H1 (cell line): ENCODE results near the gene ZNF333. TPM values are rescaled to one million over a fixed set of nuclear protein-coding genes. Genes with fewer than 3 reads are reported as not detected.

ENCODE experiments used
- CTCF ChIA-PET: fragments of 300-600 bp; sonication (Branson Sonifier 250); formaldehyde crosslinking; loops from one replicate; lab custom pipeline; 2021; ENCODE audit not compliant: partially characterized antibody; lab: Charles Lee
- POLR2A ChIA-PET: fragments of 300-600 bp; sonication (Branson Sonifier 250); formaldehyde crosslinking; loops from one replicate; lab custom pipeline; 2021; ENCODE audit warnings: inconsistent platforms; ENCODE audit not compliant: partially characterized antibody; lab: Charles Lee
- DNase-seq, 2 experiments: peaks; one replicate each; pipeline versions ENCODE4 v3.0.0 to v3.0.0-alpha.2; 2010 to 2022; ENCODE audit warnings: low spot score in 2 of 2, low read depth in 1 of 2, mixed read lengths in 1 of 2
- FAIRE-seq: peaks from 2 replicates; lab custom pipeline; 2011; peaks lifted over from hg19 to GRCh38; lab: Jason Lieb, UNC
- H2AFZ ChIP-seq: 2 replicates; pipeline ENCODE4 v1.8.1; 2012; ENCODE audit warnings: low read length, inconsistent platforms
- H2AK5ac ChIP-seq: 2 replicates; pipeline ENCODE4 v1.6.1; 2013; ENCODE audit warnings: low read depth, low read length
- H2BK120ac ChIP-seq: replicated peaks from 2 replicates; pipeline ENCODE3; 2013; ENCODE audit warnings: low read depth, low read length, inconsistent platforms
- H2BK12ac ChIP-seq: 2 replicates; pipeline ENCODE4 v1.6.1; 2013; ENCODE audit warnings: low read depth, low read length
- H2BK15ac ChIP-seq: 2 replicates; pipeline ENCODE4 v1.6.1; 2013; ENCODE audit warnings: low read length
- H2BK20ac ChIP-seq: 2 replicates; pipeline ENCODE4 v1.6.1; 2013; ENCODE audit warnings: low read length
- H2BK5ac ChIP-seq: 2 replicates; pipeline ENCODE4 v1.6.1; 2013; ENCODE audit warnings: low read depth, low read length
- H3K14ac ChIP-seq: 2 replicates; pipeline ENCODE4 v1.6.1; 2013; ENCODE audit warnings: inconsistent platforms; ENCODE audit not compliant: insufficient read length
- H3K18ac ChIP-seq: 2 replicates; pipeline ENCODE4 v1.6.1; 2013; ENCODE audit warnings: low read length; ENCODE audit errors: extremely low read depth
- H3K23ac ChIP-seq: 2 replicates; pipeline ENCODE4 v1.6.1; 2013; ENCODE audit warnings: inconsistent platforms; ENCODE audit not compliant: insufficient read length
- H3K23me2 ChIP-seq: 2 replicates; pipeline ENCODE4 v1.6.1; 2013; ENCODE audit warnings: low read depth, low read length
- H3K27ac ChIP-seq: 2 replicates; pipeline ENCODE4 v1.6.1; 2011; ENCODE audit warnings: low read depth, low read length, inconsistent platforms
- H3K27me3 ChIP-seq, 4 experiments: replicated peaks in 1 of 4; 1 replicate in 1 of 4; 2 replicates in 3 of 4; pipeline versions ENCODE4 v1.6.1 to v1.8.1; 2011 to 2013; ENCODE audit warnings: low read length in 3 of 4, mild to moderate bottlenecking in 3 of 4, inconsistent platforms in 2 of 4, mixed read lengths in 2 of 4, moderate library complexity in 1 of 4; ENCODE audit not compliant: control insufficient read depth in 3 of 4, insufficient read depth in 3 of 4; ENCODE audit errors: extremely low read depth in 1 of 4
- H3K36me3 ChIP-seq, 4 experiments: 2 replicates each; pipeline versions ENCODE4 v1.6.1 to v1.8.1; 2011 to 2013; ENCODE audit warnings: mild to moderate bottlenecking in 4 of 4, low read length in 3 of 4, moderate library complexity in 2 of 4, control low read depth in 1 of 4, inconsistent platforms in 1 of 4; ENCODE audit not compliant: insufficient read depth in 4 of 4, control insufficient read depth in 2 of 4
- H3K4ac ChIP-seq: replicated peaks from 2 replicates; pipeline ENCODE3; 2013; ENCODE audit warnings: low read length, low read depth, mixed read lengths, inconsistent platforms; ENCODE audit not compliant: insufficient read length
- H3K4me1 ChIP-seq, 4 experiments: replicated peaks in 1 of 4; 1 replicate in 1 of 4; 2 replicates in 3 of 4; pipeline versions ENCODE4 v1.6.1 to v1.8.1; 2011 to 2013; ENCODE audit warnings: low read length in 3 of 4, inconsistent platforms in 2 of 4, mixed read lengths in 1 of 4; ENCODE audit not compliant: insufficient read depth in 4 of 4, control insufficient read depth in 3 of 4
- H3K4me2 ChIP-seq, 2 experiments: 2 replicates each; pipeline versions ENCODE4 v1.6.1 to v1.8.1; 2011 to 2013; ENCODE audit warnings: low read depth in 2 of 2, low read length in 2 of 2, control low read depth in 1 of 2, inconsistent platforms in 1 of 2, mild to moderate bottlenecking in 1 of 2; ENCODE audit not compliant: insufficient read depth in 1 of 2
- H3K4me3 ChIP-seq, 4 experiments: fragments of 200-600, 300-600 bp in 1 of 4; sonication (generic), shearing (Covaris generic), sonication (Bioruptor Twin) in 1 of 4; 2 replicates each; pipeline versions ENCODE4 v1.5.1 to v1.8.1; 2011 to 2016; ENCODE audit warnings: low read length in 4 of 4, low read depth in 3 of 4, control low read depth in 2 of 4, inconsistent platforms in 2 of 4, mild to moderate bottlenecking in 2 of 4, mixed read lengths in 1 of 4, moderate library complexity in 1 of 4; ENCODE audit not compliant: insufficient read depth in 2 of 4; ENCODE audit errors: extremely low read depth in 1 of 4
- H3K56ac ChIP-seq: replicated peaks from 2 replicates; pipeline ENCODE3; 2013; ENCODE audit warnings: low read depth, mild to moderate bottlenecking, mixed read lengths, low read length, inconsistent platforms; ENCODE audit not compliant: insufficient read length
- H3K79me1 ChIP-seq: 2 replicates; pipeline ENCODE4 v1.6.1; 2013; ENCODE audit warnings: low read depth, low read length, control low read depth
- H3K79me2 ChIP-seq, 2 experiments: 2 replicates each; pipeline versions ENCODE4 v1.6.1 to v1.8.1; 2012 to 2013; ENCODE audit warnings: low read length in 2 of 2, mild to moderate bottlenecking in 2 of 2, inconsistent platforms in 1 of 2; ENCODE audit not compliant: insufficient read depth in 2 of 2, control insufficient read depth in 1 of 2
- H3K9ac ChIP-seq, 4 experiments: replicated peaks in 1 of 4; 1 replicate in 1 of 4; 2 replicates in 3 of 4; pipeline versions ENCODE4 v1.6.1 to v1.8.1; 2011 to 2013; ENCODE audit warnings: low read depth in 3 of 4, low read length in 3 of 4, control low read depth in 2 of 4, mild to moderate bottlenecking in 2 of 4, moderate library complexity in 2 of 4, inconsistent platforms in 1 of 4; ENCODE audit errors: extremely low read depth in 1 of 4
- H3K9me3 ChIP-seq, 2 experiments: 2 replicates each; pipeline versions ENCODE4 v1.6.1 to v1.8.1; 2012 to 2013; ENCODE audit warnings: mild to moderate bottlenecking in 2 of 2, moderate library complexity in 2 of 2, control low read depth in 1 of 2, inconsistent platforms in 1 of 2, low read depth in 1 of 2, low read length in 1 of 2, mixed read lengths in 1 of 2; ENCODE audit not compliant: insufficient read depth in 2 of 2
- H4K20me1 ChIP-seq, 2 experiments: replicated peaks in 1 of 2; 2 replicates each; pipeline versions ENCODE3 to v1.8.1; 2011 to 2013; ENCODE audit warnings: inconsistent platforms in 2 of 2, low read length in 2 of 2, mild to moderate bottlenecking in 1 of 2; ENCODE audit not compliant: insufficient read depth in 2 of 2, control insufficient read depth in 1 of 2
- H4K5ac ChIP-seq: 2 replicates; pipeline ENCODE4 v1.6.1; 2013; ENCODE audit warnings: low read length, low read depth, mixed read lengths, inconsistent platforms; ENCODE audit not compliant: insufficient read length
- H4K8ac ChIP-seq: 2 replicates; pipeline ENCODE4 v1.8.0; 2013; ENCODE audit warnings: mild to moderate bottlenecking, moderate library complexity, low read length, inconsistent platforms; ENCODE audit not compliant: insufficient read depth; ENCODE audit errors: extremely low read depth
- H4K91ac ChIP-seq: replicated peaks from 2 replicates; pipeline ENCODE3; 2013; ENCODE audit warnings: low read length, mixed read lengths, inconsistent platforms; ENCODE audit not compliant: insufficient read length
- BRCA1 ChIP-seq: IDR thresholded peaks from 2 replicates; pipeline ENCODE4 v1.6.1; 2012; ENCODE audit warnings: low read depth, low read length, improper control_type of control experiment
- CREB1 ChIP-seq: IDR thresholded peaks from 2 replicates; pipeline ENCODE4 v1.6.1; 2012; ENCODE audit warnings: inconsistent platforms
- EGR1 ChIP-seq: IDR thresholded peaks from 2 replicates; pipeline ENCODE4 v1.6.1; 2011; ENCODE audit warnings: low read depth, low read length, borderline replicate concordance
- FOSL1 ChIP-seq: IDR thresholded peaks from 2 replicates; pipeline ENCODE4 v1.6.1; 2011; ENCODE audit warnings: mild to moderate bottlenecking, low read depth, low read length, moderate library complexity; ENCODE audit not compliant: insufficient read depth
- HDAC6 ChIP-seq: IDR thresholded peaks from one replicate; pipeline ENCODE4 v1.7.1; 2012; ENCODE audit warnings: low read depth, mild to moderate bottlenecking, inconsistent platforms, low read length, moderate library complexity
- KDM5A ChIP-seq: fragments of 200-600 bp; IDR thresholded peaks from 2 replicates; pipeline ENCODE4 v1.7.1; 2012; ENCODE audit warnings: mild to moderate bottlenecking, low read length, inconsistent platforms, mixed read lengths
- NANOG ChIP-seq: IDR thresholded peaks from 2 replicates; pipeline ENCODE4 v1.6.1; 2011; ENCODE audit warnings: low read length, low read depth, mild to moderate bottlenecking, inconsistent platforms; ENCODE audit not compliant: insufficient read depth, poor library complexity, severe bottlenecking
- POLR2A ChIP-seq, 2 experiments: IDR thresholded peaks; 1 replicate in 1 of 2; 2 replicates in 1 of 2; pipeline ENCODE4 v1.6.1; 2011; ENCODE audit warnings: low read depth in 2 of 2, low read length in 2 of 2, mild to moderate bottlenecking in 2 of 2; ENCODE audit errors: control extremely low read depth in 1 of 2
- POLR2AphosphoS5 ChIP-seq: IDR thresholded peaks from 2 replicates; pipeline ENCODE4 v1.6.1; 2011; ENCODE audit warnings: low read depth, low read length
- RNF2 ChIP-seq: fragments of 200-900, 300-1000 bp; sonication (generic); IDR thresholded peaks from 2 replicates; pipeline ENCODE4 v1.7.1; 2016; ENCODE audit warnings: borderline replicate concordance, low read depth, mild to moderate bottlenecking, antibody characterized with exemption, low read length; ENCODE audit not compliant: poor library complexity, severe bottlenecking; ENCODE audit errors: missing control alignments
- TAF1 ChIP-seq: IDR thresholded peaks from 2 replicates; pipeline ENCODE4 v1.6.1; 2011; ENCODE audit warnings: mild to moderate bottlenecking, low read depth, low read length
- TBP ChIP-seq: IDR thresholded peaks from 2 replicates; pipeline ENCODE4 v1.6.1; 2011; ENCODE audit warnings: low read depth, low read length, improper control_type of control experiment
- WGBS, 2 experiments: shearing (Covaris generic) in 1 of 2; methylation state at CpG; one replicate each; pipeline versions ENCODE4 v1.1.6 to v1.1.7; 2013 to 2015; ENCODE audit warnings: low lambda C conversion rate in 2 of 2, mixed read lengths in 2 of 2, inconsistent platforms in 1 of 2, low coverage in 1 of 2, missing lambda C conversion rate in 1 of 2; ENCODE audit not compliant: insufficient replicate concordance in 2 of 2, insufficient coverage in 1 of 2, insufficient read length in 1 of 2; ENCODE audit errors: extremely low coverage in 1 of 2, missing lambda C conversion rate in 1 of 2; 5-methylcytosine and 5-hydroxymethylcytosine counted together
- polyA plus RNA-seq, 7 experiments: library from polyadenylated mRNA; depleted of rRNA in 3 of 7; stranded (reverse) in 5 of 7; unstranded in 2 of 7; fragments of >200 nt in 5 of 7; fragments of 200-250 nt in 2 of 7; gene quantifications; 1 replicate in 5 of 7; 2 replicates in 1 of 7; 4 replicates in 1 of 7; pipeline versions ENCODE4 v1.2.1 to v1.2.3, GENCODE V29; 2011 to 2013; ENCODE audit warnings: missing spikeins in 2 of 7, mixed read lengths in 2 of 7
- total RNA-seq: library from RNA; stranded (reverse); fragmentation: NEBNext Ultra II Directional; extraction: Animal tissue kit (Norgen Biotek cat#: 25700); gene quantifications from 2 replicates; pipeline ENCODE4 v1.2.1, GENCODE V29; 2021
- TF ChIP-seq, protein P1 (sequence below), 3 experiments: IDR thresholded peaks; 1 replicate in 2 of 3; 2 replicates in 1 of 3; pipeline versions ENCODE4 v1.5.1 to v1.6.1; 2011; ENCODE audit warnings: low read length in 3 of 3, mild to moderate bottlenecking in 3 of 3, inconsistent platforms in 2 of 3, low read depth in 1 of 3, moderate library complexity in 1 of 3; ENCODE audit not compliant: insufficient read depth in 1 of 3; ENCODE audit errors: control extremely low read depth in 1 of 3

Gene ZNF333
- total and polyA plus RNA-seq, 2 of the 8 experiments (the other 6 are each of a cell fraction or from before 2014, with no cell fraction given), result 7.3 to 8.4 TPM

DNA sequence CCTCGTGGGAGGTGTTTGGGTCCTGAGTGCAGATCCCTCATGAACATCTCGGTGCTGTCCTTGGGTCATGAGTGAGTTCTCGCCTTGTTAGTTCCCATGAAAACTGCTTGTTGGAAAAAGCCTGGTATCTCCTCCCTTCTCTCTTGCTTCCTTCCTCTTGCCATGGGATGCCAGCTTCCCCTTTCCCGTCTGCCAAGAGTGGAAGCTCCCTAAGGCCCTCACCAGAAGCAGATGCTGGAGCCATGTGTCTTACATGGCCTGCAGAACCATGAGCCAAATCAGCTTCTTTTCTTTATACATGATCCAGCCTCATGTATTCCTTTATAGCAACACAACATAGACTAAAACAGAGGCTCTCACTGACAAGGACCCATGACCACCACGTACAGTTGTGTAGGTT lies 80.3 kb downstream of the ZNF333 start:
- Histone ChIP-seq H3K14ac (no peak overlapping the region), H2BK5ac (no peak overlapping the region), H4K5ac (no peak overlapping the region), H3K4me1 (no peaks in the 10 kb centered on the region), H3K56ac (no peak overlapping the region), H3K27ac (no peak overlapping the region), H2BK20ac (no peak overlapping the region), H3K23me2 (0 out of 2 replicates have a peak, but pooled peaks cover 3% of the 10 kb centered on the region), H3K36me3 (peaks cover 0 to 9% (median 4%) of the 10 kb centered on the region in 4 experiments; a peak in 1 of 8 replicates), H3K79me1 (no peaks in the 10 kb centered on the region), H3K18ac (no peak overlapping the region), H3K4ac (no peak overlapping the region), H3K4me2 (no peak overlapping the region), H3K9me3 (no peaks in the 10 kb centered on the region), H3K79me2 (no peaks in the 10 kb centered on the region), H3K9ac (no peak overlapping the region), H4K8ac (no peak overlapping the region), H4K91ac (no peak overlapping the region), H4K20me1 (peaks cover 0 to 2% of the 10 kb centered on the region in 2 experiments), H2AFZ (no peak overlapping the region), H2BK12ac (no peak overlapping the region), H2AK5ac (no peak overlapping the region), H2BK120ac (no peak overlapping the region), H3K23ac (no peak overlapping the region), H3K27me3 (no peaks in the 10 kb centered on the region), H3K4me3 (no peak overlapping the region), H2BK15ac (no peak overlapping the region)
- 93% methylated on average over 5 of the region's 5 CpGs; no CpG with 5 or more reads in 1 of the 2 experiments for WGBS, 2 experiments
- FAIRE-seq (no peak), DNase-seq (peak in 1 of 2 experiments; percentile 10)
- ChIA-PET POLR2A (no interaction called here), CTCF (interaction anchor here (1.0 kb wide), 1 partner anchor 16 kb away, joined by 3 read pairs; no protein-coding TSS in a partner anchor)
- TF ChIP-seq CREB1 (no peak), EGR1 (no peak), FOSL1 (no peak), NANOG (no peak), RNF2 (no peak), HDAC6 (no peak), TBP (no peak), BRCA1 (no peak), POLR2AphosphoS5 (no peak), TAF1 (no peak), KDM5A (no peak), POLR2A (IDR thresholded peaks at IDR 0.05; ENCODE audit: control extremely low read depth in 1 of 2, low read depth in 2 of 2, low read length in 2 of 2) (no peak)
- TF ChIP-seq, protein P1, sequence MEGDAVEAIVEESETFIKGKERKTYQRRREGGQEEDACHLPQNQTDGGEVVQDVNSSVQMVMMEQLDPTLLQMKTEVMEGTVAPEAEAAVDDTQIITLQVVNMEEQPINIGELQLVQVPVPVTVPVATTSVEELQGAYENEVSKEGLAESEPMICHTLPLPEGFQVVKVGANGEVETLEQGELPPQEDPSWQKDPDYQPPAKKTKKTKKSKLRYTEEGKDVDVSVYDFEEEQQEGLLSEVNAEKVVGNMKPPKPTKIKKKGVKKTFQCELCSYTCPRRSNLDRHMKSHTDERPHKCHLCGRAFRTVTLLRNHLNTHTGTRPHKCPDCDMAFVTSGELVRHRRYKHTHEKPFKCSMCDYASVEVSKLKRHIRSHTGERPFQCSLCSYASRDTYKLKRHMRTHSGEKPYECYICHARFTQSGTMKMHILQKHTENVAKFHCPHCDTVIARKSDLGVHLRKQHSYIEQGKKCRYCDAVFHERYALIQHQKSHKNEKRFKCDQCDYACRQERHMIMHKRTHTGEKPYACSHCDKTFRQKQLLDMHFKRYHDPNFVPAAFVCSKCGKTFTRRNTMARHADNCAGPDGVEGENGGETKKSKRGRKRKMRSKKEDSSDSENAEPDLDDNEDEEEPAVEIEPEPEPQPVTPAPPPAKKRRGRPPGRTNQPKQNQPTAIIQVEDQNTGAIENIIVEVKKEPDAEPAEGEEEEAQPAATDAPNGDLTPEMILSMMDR (IDR thresholded peaks at IDR 0.05; ENCODE audit: control extremely low read depth in 1 of 3, insufficient read depth in 1 of 3, low read depth in 1 of 3, low read length in 3 of 3), result no peak
